ENCODE data around the gene ING5.

The ING5 gene

DNA sequence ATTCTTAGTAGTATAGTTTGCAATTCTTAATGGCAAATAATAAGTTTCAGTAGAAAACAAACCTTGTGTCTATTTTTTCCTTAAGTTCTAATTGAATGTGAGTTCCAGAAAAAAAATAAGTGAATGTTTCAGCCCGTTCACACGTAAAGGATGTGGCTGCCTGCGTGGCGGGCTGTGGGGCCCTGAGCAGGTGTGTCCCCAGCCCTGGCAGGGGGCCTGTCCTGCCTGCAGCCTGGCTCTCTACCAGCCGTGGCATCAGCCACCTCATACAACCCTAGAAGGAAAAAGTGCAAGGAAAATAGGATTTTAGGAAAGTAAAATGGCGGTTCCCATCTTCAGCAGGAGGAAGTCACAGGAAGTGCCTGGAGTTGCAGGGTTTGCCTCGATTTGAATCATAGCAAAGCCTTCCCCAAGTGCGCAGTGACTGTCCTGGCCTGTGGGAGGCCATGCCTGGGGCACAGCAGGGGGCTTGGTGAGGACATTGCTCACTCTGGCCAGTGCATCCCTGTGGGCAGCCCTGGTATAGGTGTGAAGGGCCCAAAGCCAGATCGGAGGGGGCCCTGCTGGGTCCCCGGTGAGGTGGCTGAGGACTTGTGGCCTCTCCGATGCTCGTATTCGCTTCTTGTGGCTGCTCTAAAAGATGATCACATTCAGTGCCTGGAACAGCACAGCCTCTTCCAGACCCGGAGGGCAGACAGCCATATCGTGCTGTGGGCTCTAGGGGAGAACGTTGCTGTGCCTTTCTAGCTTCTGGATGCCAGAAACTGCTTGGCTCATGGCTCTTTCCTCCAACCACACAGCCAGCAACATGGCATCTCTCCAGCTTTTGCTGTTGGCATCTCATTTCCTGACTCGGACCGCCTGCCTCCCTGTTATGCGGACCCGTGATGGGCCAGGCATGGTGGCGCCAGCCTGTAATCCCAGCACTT lies 27.8 kb upstream of the ING5 start:
- H3K27ac ChIP-seq: no peak overlapping the region
- H3K4me2 ChIP-seq: no peak overlapping the region
- H3K27me3 ChIP-seq (ENCODE audit: insufficient read depth, low read depth): no peaks in the 10 kb centered on the region
- TF ChIP-seq, protein P1, sequence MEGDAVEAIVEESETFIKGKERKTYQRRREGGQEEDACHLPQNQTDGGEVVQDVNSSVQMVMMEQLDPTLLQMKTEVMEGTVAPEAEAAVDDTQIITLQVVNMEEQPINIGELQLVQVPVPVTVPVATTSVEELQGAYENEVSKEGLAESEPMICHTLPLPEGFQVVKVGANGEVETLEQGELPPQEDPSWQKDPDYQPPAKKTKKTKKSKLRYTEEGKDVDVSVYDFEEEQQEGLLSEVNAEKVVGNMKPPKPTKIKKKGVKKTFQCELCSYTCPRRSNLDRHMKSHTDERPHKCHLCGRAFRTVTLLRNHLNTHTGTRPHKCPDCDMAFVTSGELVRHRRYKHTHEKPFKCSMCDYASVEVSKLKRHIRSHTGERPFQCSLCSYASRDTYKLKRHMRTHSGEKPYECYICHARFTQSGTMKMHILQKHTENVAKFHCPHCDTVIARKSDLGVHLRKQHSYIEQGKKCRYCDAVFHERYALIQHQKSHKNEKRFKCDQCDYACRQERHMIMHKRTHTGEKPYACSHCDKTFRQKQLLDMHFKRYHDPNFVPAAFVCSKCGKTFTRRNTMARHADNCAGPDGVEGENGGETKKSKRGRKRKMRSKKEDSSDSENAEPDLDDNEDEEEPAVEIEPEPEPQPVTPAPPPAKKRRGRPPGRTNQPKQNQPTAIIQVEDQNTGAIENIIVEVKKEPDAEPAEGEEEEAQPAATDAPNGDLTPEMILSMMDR (conservative IDR thresholded peaks at IDR 0.05; ENCODE audit: low read depth, low read length): no peak
- no peak overlapping the region for H3K9ac ChIP-seq
- H3K4me1 ChIP-seq (ENCODE audit: low read depth, poor library complexity, severe bottlenecking): peaks cover 13% of the 10 kb centered on the region
- H3K4me3 ChIP-seq (IDR thresholded peaks at IDR 0.05; ENCODE audit: insufficient read depth, low read depth, low read length): no peak overlapping the region
- H3K36me3 ChIP-seq (ENCODE audit: insufficient read depth): no peaks in the 10 kb centered on the region
- H3K79me2 ChIP-seq (ENCODE audit: insufficient read depth, low read depth): no peaks in the 10 kb centered on the region
- no peak overlapping the region for H2AFZ ChIP-seq (ENCODE audit: low read depth)
- H4K20me1 ChIP-seq (ENCODE audit: insufficient read depth): no peaks in the 10 kb centered on the region

DNA sequence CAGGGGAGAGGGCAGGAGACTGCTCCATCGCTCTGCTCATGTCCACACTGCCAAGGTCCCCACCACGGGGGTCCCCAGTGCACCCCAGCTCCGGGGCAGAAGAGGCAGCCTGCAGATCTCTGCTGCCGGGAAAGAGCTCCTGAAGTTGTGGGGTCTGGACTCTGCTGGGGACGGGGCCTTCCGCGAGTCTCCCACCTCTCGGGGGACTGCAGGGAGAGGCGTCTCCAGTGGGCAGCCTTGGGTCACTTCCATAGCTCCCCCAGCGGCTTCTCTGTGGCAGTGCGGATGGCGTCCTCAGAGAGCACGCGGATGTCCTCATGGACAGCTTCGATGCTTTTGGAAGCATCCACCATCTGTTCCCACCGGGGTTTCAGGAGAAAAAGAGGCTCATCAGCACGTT lies 26.0 kb upstream of the ING5 start:
- TF ChIP-seq, protein P1 (conservative IDR thresholded peaks at IDR 0.05; ENCODE audit: low read depth, low read length): no peak
- H3K4me2 ChIP-seq: no peak overlapping the region
- no peak overlapping the region for H3K9ac ChIP-seq
- H3K27me3 ChIP-seq (ENCODE audit: insufficient read depth, low read depth): no peaks in the 10 kb centered on the region
- H3K79me2 ChIP-seq (ENCODE audit: insufficient read depth, low read depth): no peaks in the 10 kb centered on the region
- no peak overlapping the region for H2AFZ ChIP-seq (ENCODE audit: low read depth)
- H3K36me3 ChIP-seq (ENCODE audit: insufficient read depth): no peaks in the 10 kb centered on the region
- no peaks in the 10 kb centered on the region for H4K20me1 ChIP-seq (ENCODE audit: insufficient read depth)
- H3K4me3 ChIP-seq (IDR thresholded peaks at IDR 0.05; ENCODE audit: insufficient read depth, low read depth, low read length): no peak overlapping the region
- no peak overlapping the region for H3K27ac ChIP-seq
- H3K4me1 ChIP-seq (ENCODE audit: low read depth, poor library complexity, severe bottlenecking): peaks cover 13% of the 10 kb centered on the region

DNA sequence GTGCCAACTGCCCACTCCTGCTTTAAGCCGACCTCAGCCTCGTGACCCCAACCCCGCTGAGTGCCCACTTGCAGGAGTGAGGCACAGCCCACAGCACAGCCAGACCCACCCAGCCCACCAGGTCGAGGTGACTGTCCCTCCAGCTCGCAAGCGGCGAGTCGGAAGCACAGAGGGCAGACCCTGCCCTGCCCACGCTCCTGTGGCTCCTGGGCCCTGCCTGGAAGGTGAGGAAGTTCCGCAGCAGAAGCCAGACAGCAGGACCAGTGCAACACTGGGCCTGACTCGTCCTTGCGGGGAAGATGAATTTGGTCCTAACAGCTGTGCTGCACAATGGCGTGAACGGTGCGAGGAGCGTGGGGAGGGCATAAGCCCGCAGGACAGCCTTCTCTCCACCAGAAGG lies 25.2 kb upstream of the ING5 start:
- TF ChIP-seq, protein P1 (conservative IDR thresholded peaks at IDR 0.05; ENCODE audit: low read depth, low read length): no peak
- Histone ChIP-seq H3K9ac (no peak overlapping the region), H3K4me3 (IDR thresholded peaks at IDR 0.05; ENCODE audit: insufficient read depth, low read depth, low read length) (no peak overlapping the region), H3K4me1 (ENCODE audit: low read depth, poor library complexity, severe bottlenecking) (peaks cover 13% of the 10 kb centered on the region), H3K27me3 (ENCODE audit: insufficient read depth, low read depth) (no peaks in the 10 kb centered on the region), H2AFZ (ENCODE audit: low read depth) (no peak overlapping the region), H4K20me1 (ENCODE audit: insufficient read depth) (no peaks in the 10 kb centered on the region), H3K4me2 (no peak overlapping the region), H3K79me2 (ENCODE audit: insufficient read depth, low read depth) (no peaks in the 10 kb centered on the region), H3K36me3 (ENCODE audit: insufficient read depth) (no peaks in the 10 kb centered on the region), H3K27ac (no peak overlapping the region)

DNA sequence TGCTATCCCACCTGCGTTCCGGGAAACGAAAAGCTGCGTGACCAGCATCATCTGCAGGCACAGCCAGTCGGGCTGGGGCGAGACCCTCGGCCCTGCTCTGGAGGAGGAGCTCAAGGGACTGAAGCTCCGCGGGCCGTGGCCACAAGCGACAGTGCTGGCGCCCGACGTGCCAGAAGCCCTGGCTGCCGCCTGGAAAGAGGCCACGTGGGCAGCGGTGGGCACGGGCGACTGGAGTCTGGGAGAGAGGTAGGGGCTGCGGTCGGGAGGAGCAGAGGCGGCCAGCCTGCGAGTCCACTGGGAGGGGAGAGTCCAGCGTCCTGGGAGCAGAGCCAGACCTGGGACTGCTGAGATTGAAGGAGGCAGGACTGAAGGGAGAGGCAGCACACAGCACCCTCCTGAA lies 24.4 kb upstream of the ING5 start:
- Histone ChIP-seq H3K27ac (no peak overlapping the region), H4K20me1 (ENCODE audit: insufficient read depth) (no peaks in the 10 kb centered on the region), H2AFZ (ENCODE audit: low read depth) (no peak overlapping the region), H3K79me2 (ENCODE audit: insufficient read depth, low read depth) (no peaks in the 10 kb centered on the region; the same call in 1 of the 2 replicates), H3K4me2 (no peak overlapping the region), H3K4me1 (ENCODE audit: low read depth, poor library complexity, severe bottlenecking) (peaks cover 8% of the 10 kb centered on the region), H3K36me3 (ENCODE audit: insufficient read depth) (no peaks in the 10 kb centered on the region), H3K27me3 (ENCODE audit: insufficient read depth, low read depth) (no peaks in the 10 kb centered on the region), H3K4me3 (IDR thresholded peaks at IDR 0.05; ENCODE audit: insufficient read depth, low read depth, low read length) (no peak overlapping the region), H3K9ac (no peak overlapping the region)
- TF ChIP-seq, protein P1 (conservative IDR thresholded peaks at IDR 0.05; ENCODE audit: low read depth, low read length): no peak
